CD4-positive, alpha-beta T cell treated with Interleukin-21 for 1 hour (primary cell): Measurements from ENCODE around the gene MMP19.

Source experiments
- DNase-seq: peaks from one replicate; pipeline ENCODE4 v3.0.0-alpha.2; 2020

The MMP19 gene

GRCh38 chr12:55809274-55809673 lies 33.5 kb downstream of the MMP19 start:
- DNase-seq: no peak

- DNase-seq: no peak
These were observed 35.8 kb downstream of the MMP19 start for GRCh38 chr12:55806982-55807381.

GRCh38 chr12:55797550-55797949 lies 45.2 kb downstream of the MMP19 start:
- no peak for DNase-seq

GRCh38 chr12:55797068-55797467 lies 45.7 kb downstream of the MMP19 start:
- DNase-seq: peak; percentile 23

GRCh38 chr12:55795950-55796349 lies 46.8 kb downstream of the MMP19 start:
- no peak for DNase-seq

- no peak for DNase-seq
These were observed 52.8 kb downstream of the MMP19 start for GRCh38 chr12:55789893-55790292.

GRCh38 chr12:55789171-55789570 lies 53.6 kb downstream of the MMP19 start:
- no peak for DNase-seq

GRCh38 chr12:55788546-55788945 lies 54.2 kb downstream of the MMP19 start:
- DNase-seq: no peak
